ENCODE measurements around the gene PTPRM. TPM values are rescaled to one million over a fixed set of nuclear protein-coding genes. Genes with fewer than 3 reads are reported as not detected.

The PTPRM gene
- total and polyA plus RNA-seq, 4 donors: 9.2 to 23.0 (median 12.7) TPM

DNA sequence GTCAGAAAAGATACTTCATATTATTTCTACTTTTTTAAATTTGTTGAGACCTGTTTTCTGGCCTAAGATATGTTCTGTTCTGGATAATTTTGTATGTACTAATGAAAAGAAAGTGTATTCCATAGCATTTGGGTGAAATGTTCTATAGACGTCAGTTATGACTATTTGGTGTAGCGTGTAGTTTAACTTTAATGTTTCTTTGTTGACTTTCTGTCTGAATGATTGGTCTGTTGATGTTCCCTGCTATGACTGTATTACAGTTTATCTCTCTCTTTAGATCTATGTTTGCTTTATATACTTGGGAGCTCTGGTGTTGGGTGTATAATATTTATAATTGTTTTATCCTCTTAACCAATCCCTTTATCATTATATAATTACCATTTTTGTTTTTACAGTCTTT lies 352.4 kb downstream of the PTPRM start:
- DNase-seq (ENCODE audit: low spot score): no peak
- H3K9ac ChIP-seq (ENCODE audit: low read depth in 1 of 2, low read length in 2 of 2): no peak overlapping the region
- no peak overlapping the region for H3K27ac ChIP-seq (ENCODE audit: low read depth in 1 of 2, low read length in 2 of 2)
- no peaks in the 10 kb centered on the region for H3K27me3 ChIP-seq (ENCODE audit: control insufficient read depth in 4 of 4, insufficient read depth in 4 of 4, low read length in 3 of 4)
- H3K9me3 ChIP-seq (ENCODE audit: control insufficient read depth in 4 of 4, low read length in 3 of 4): no peaks in the 10 kb centered on the region
- H3K4me3 ChIP-seq (ENCODE audit: low read depth in 1 of 3, low read length in 3 of 3): no peak overlapping the region
- no peak for TF ChIP-seq JUND (IDR thresholded peaks at IDR 0.05)
- no peak for TF ChIP-seq GABPA (IDR thresholded peaks at IDR 0.05 in 1 of 2, conservative IDR thresholded peaks at IDR 0.05 in 1 of 2)
- no peak for TF ChIP-seq HNF4A (conservative IDR thresholded peaks at IDR 0.05)
- TF ChIP-seq TAF1 (conservative IDR thresholded peaks at IDR 0.05): no peak
- TF ChIP-seq, protein P1, sequence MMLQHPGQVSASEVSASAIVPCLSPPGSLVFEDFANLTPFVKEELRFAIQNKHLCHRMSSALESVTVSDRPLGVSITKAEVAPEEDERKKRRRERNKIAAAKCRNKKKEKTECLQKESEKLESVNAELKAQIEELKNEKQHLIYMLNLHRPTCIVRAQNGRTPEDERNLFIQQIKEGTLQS (IDR thresholded peaks at IDR 0.05): no peak
- no peak for TF ChIP-seq HNF4G (IDR thresholded peaks at IDR 0.05)
- TF ChIP-seq, protein P2, sequence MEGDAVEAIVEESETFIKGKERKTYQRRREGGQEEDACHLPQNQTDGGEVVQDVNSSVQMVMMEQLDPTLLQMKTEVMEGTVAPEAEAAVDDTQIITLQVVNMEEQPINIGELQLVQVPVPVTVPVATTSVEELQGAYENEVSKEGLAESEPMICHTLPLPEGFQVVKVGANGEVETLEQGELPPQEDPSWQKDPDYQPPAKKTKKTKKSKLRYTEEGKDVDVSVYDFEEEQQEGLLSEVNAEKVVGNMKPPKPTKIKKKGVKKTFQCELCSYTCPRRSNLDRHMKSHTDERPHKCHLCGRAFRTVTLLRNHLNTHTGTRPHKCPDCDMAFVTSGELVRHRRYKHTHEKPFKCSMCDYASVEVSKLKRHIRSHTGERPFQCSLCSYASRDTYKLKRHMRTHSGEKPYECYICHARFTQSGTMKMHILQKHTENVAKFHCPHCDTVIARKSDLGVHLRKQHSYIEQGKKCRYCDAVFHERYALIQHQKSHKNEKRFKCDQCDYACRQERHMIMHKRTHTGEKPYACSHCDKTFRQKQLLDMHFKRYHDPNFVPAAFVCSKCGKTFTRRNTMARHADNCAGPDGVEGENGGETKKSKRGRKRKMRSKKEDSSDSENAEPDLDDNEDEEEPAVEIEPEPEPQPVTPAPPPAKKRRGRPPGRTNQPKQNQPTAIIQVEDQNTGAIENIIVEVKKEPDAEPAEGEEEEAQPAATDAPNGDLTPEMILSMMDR (IDR thresholded peaks at IDR 0.05; ENCODE audit: low read depth, low read length, missing input control): no peak
- TF ChIP-seq FOXA1 (IDR thresholded peaks at IDR 0.05): no peak
- TF ChIP-seq RXRA (IDR thresholded peaks at IDR 0.05): no peak
- no peak for TF ChIP-seq EGR1 (IDR thresholded peaks at IDR 0.05; ENCODE audit: low read depth in 2 of 2)
- TF ChIP-seq YY1 (IDR thresholded peaks at IDR 0.05): no peak
- TF ChIP-seq, protein P3, sequence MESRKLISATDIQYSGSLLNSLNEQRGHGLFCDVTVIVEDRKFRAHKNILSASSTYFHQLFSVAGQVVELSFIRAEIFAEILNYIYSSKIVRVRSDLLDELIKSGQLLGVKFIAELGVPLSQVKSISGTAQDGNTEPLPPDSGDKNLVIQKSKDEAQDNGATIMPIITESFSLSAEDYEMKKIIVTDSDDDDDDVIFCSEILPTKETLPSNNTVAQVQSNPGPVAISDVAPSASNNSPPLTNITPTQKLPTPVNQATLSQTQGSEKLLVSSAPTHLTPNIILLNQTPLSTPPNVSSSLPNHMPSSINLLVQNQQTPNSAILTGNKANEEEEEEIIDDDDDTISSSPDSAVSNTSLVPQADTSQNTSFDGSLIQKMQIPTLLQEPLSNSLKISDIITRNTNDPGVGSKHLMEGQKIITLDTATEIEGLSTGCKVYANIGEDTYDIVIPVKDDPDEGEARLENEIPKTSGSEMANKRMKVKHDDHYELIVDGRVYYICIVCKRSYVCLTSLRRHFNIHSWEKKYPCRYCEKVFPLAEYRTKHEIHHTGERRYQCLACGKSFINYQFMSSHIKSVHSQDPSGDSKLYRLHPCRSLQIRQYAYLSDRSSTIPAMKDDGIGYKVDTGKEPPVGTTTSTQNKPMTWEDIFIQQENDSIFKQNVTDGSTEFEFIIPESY (IDR thresholded peaks at IDR 0.05): no peak
- TF ChIP-seq NR2F2 (IDR thresholded peaks at IDR 0.05): no peak
- TF ChIP-seq, protein P4, sequence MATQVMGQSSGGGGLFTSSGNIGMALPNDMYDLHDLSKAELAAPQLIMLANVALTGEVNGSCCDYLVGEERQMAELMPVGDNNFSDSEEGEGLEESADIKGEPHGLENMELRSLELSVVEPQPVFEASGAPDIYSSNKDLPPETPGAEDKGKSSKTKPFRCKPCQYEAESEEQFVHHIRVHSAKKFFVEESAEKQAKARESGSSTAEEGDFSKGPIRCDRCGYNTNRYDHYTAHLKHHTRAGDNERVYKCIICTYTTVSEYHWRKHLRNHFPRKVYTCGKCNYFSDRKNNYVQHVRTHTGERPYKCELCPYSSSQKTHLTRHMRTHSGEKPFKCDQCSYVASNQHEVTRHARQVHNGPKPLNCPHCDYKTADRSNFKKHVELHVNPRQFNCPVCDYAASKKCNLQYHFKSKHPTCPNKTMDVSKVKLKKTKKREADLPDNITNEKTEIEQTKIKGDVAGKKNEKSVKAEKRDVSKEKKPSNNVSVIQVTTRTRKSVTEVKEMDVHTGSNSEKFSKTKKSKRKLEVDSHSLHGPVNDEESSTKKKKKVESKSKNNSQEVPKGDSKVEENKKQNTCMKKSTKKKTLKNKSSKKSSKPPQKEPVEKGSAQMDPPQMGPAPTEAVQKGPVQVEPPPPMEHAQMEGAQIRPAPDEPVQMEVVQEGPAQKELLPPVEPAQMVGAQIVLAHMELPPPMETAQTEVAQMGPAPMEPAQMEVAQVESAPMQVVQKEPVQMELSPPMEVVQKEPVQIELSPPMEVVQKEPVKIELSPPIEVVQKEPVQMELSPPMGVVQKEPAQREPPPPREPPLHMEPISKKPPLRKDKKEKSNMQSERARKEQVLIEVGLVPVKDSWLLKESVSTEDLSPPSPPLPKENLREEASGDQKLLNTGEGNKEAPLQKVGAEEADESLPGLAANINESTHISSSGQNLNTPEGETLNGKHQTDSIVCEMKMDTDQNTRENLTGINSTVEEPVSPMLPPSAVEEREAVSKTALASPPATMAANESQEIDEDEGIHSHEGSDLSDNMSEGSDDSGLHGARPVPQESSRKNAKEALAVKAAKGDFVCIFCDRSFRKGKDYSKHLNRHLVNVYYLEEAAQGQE (IDR thresholded peaks at IDR 0.05): no peak
- TF ChIP-seq, protein P5, sequence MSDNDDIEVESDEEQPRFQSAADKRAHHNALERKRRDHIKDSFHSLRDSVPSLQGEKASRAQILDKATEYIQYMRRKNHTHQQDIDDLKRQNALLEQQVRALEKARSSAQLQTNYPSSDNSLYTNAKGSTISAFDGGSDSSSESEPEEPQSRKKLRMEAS (IDR thresholded peaks at IDR 0.05): no peak
- TF ChIP-seq RAD21 (IDR thresholded peaks at IDR 0.05): no peak
- TF ChIP-seq FOXA2 (IDR thresholded peaks at IDR 0.05): no peak
- TF ChIP-seq SP1 (IDR thresholded peaks at IDR 0.05): no peak
- H3K36me3 ChIP-seq (ENCODE audit: control insufficient read depth in 4 of 4, insufficient read depth in 3 of 4, low read depth in 1 of 4, low read length in 3 of 4): no peaks in the 10 kb centered on the region
- H3K4me1 ChIP-seq (ENCODE audit: control insufficient read depth in 4 of 4, insufficient read depth in 4 of 4, low read length in 3 of 4): peaks cover 0 to 6% (median 4%) of the 10 kb centered on the region in 4 donors
- WGBS: 91% methylated on average over 2 of the region's 2 CpGs
